Heart right ventricle (tissue), 16 donors: ENCODE measurements around the gene DCLK3. TPM values are rescaled to one million over a fixed set of nuclear protein-coding genes. Genes with fewer than 3 reads are reported as not detected.

Experiments used
- ATAC-seq, 8 donors: fragments of 200-7000 bp; cut with Tn5 transposase; one replicate each; pipeline ENCODE4 v1.9.1; 2020; ENCODE audit warnings: mild to moderate bottlenecking in 8 of 8, moderate library complexity in 8 of 8, moderate number of reproducible peaks in 1 of 8
- DNase-seq, 2 donors: peaks; one replicate each; pipeline ENCODE4 v3.0.0-alpha.2; 2020
- H3K27ac ChIP-seq, 10 donors: fragments of 200-600 bp; sonication (generic) in 2 of 10; one replicate each; pipeline versions ENCODE4 v1.5.0 to v1.8.0; 2020 to 2022; ENCODE audit warnings: mild to moderate bottlenecking in 3 of 10
- H3K27me3 ChIP-seq, 7 donors: fragments of 200-600 bp; one replicate each; pipeline ENCODE4 v1.8.0; 2021 to 2022; ENCODE audit warnings: mild to moderate bottlenecking in 2 of 7
- H3K36me3 ChIP-seq, 9 donors: fragments of 200-600 bp; sonication (generic) in 1 of 9; one replicate each; pipeline versions ENCODE4 v1.5.0 to v1.8.0; 2020 to 2022; ENCODE audit warnings: mild to moderate bottlenecking in 2 of 9
- H3K4me1 ChIP-seq, 9 donors: fragments of 200-600 bp; sonication (generic) in 1 of 9; one replicate each; pipeline versions ENCODE4 v1.5.0 to v1.8.0; 2020 to 2022; ENCODE audit warnings: mild to moderate bottlenecking in 4 of 9
- H3K4me3 ChIP-seq, 10 donors: fragments of 200-600 bp; sonication (generic) in 2 of 10; one replicate each; pipeline versions ENCODE4 v1.5.0 to v1.8.0; 2020 to 2022; ENCODE audit warnings: mild to moderate bottlenecking in 7 of 10, moderate library complexity in 2 of 10
- H3K9me3 ChIP-seq, 11 donors: fragments of 200-600 bp in 10 of 11; sonication (generic) in 2 of 11; one replicate each; pipeline versions ENCODE4 v1.5.0 to v1.8.0; 2013 to 2022; ENCODE audit warnings: mild to moderate bottlenecking in 2 of 11, control low read depth in 1 of 11, moderate library complexity in 1 of 11
- WGBS, 2 donors: extraction: QIAGEN DNeasy Blood & Tissue Kit; methylation state at CpG; one replicate each; pipeline ENCODE4 v1.1.7; 2013; ENCODE audit warnings: inconsistent platforms in 1 of 2; 5-methylcytosine and 5-hydroxymethylcytosine counted together
- intact Hi-C, 10 donors: fragments of 100-400 bp; cut with DNase I; formaldehyde crosslinking; loops; one replicate each; pipeline versions ENCODE4 v1.11.1 to v1.14.2; 2022
- polyA plus RNA-seq, 2 donors: library from polyadenylated mRNA; stranded (reverse); fragments of 200-250 nt; gene quantifications; one replicate each; pipeline ENCODE4 v1.2.3, GENCODE V29; 2013
- total RNA-seq, 10 donors: library from RNA; stranded (reverse); fragmentation: NEBNext Ultra II Directional in 3 of 10; extraction: Animal tissue kit (Norgen Biotek cat#: 25700) in 3 of 10; gene quantifications; one replicate each; pipeline versions ENCODE4 v1.2.1 to v1.2.4, GENCODE V29; 2021 to 2023
- TF ChIP-seq, protein P1 (sequence below), 9 donors: fragments of 200-600 bp; sonication (generic) in 2 of 9; IDR thresholded peaks; one replicate each; pipeline versions ENCODE4 v1.5.0 to v1.8.0; 2021 to 2022; ENCODE audit warnings: antibody characterized with exemption in 9 of 9, mild to moderate bottlenecking in 5 of 9, moderate library complexity in 1 of 9
- donor health status: Arrhythmogenic right ventricular cardiomyopathy.
- donor health status: ischemic (EF 13 %, LVEDD 7.1; RV severe dilation, severe dysfunction).
- donor health status: healthy with polysubstance abuse.
- donor health status: DM: no; HTN: yes; CAD: no.
- donor health status: DM: no; HTN: no; CAD: no.
- donor health status: ischemic (EF 25% LVEDD 6.9; RV normal size, moderate dysfunction).
- donor health status: ischemic (EF 25% LVEDD 5.7; RV mildly dilated, moderate dysfunction).
- donor health status: healthy.
- donor health status: DM: yes; HTN: yes; CAD: no.
- donor health status: Ischemic cardiomyopathy.
- donor health status: ischemic (EF 35%, LVEDD 5.7; RV mildly dilated, moderate dysfunction).
- donor health status: nonischemic (EF 11% LVEDD 7.7; RV severe dilation, severe dysfunction).
- donor health status: DM: yes; HTN: yes; CAD: no.
- donor health status: PGD.
- donor health status: ischemic (EF 29% LVEDD 5.4; RV normal size, mild dysfunction).
- donor health status: nonischemic (EF 23%, LVEDD 6.1; RV moderate dilation, normal function).

The DCLK3 gene
- total and polyA plus RNA-seq, 12 donors: 0.04 to 1.0 (median 0.19) TPM

- H3K27ac ChIP-seq: no peak overlapping the region
- no peaks in the 10 kb centered on the region for H3K27me3 ChIP-seq
- intact Hi-C loops: no loop called here
- TF ChIP-seq, protein P1, sequence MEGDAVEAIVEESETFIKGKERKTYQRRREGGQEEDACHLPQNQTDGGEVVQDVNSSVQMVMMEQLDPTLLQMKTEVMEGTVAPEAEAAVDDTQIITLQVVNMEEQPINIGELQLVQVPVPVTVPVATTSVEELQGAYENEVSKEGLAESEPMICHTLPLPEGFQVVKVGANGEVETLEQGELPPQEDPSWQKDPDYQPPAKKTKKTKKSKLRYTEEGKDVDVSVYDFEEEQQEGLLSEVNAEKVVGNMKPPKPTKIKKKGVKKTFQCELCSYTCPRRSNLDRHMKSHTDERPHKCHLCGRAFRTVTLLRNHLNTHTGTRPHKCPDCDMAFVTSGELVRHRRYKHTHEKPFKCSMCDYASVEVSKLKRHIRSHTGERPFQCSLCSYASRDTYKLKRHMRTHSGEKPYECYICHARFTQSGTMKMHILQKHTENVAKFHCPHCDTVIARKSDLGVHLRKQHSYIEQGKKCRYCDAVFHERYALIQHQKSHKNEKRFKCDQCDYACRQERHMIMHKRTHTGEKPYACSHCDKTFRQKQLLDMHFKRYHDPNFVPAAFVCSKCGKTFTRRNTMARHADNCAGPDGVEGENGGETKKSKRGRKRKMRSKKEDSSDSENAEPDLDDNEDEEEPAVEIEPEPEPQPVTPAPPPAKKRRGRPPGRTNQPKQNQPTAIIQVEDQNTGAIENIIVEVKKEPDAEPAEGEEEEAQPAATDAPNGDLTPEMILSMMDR (IDR thresholded peaks at IDR 0.05): no peak
- H3K9me3 ChIP-seq: peaks cover 0 to 50% (median 24%) of the 10 kb centered on the region in 11 donors
- 84 to 85% methylated on average over 1 of the region's 1 CpG for WGBS, 2 donors
- ATAC-seq (no peak), DNase-seq (no peak)
- no peak overlapping the region for H3K4me3 ChIP-seq
- no peaks in the 10 kb centered on the region for H3K36me3 ChIP-seq
- H3K4me1 ChIP-seq: no peaks in the 10 kb centered on the region
These were observed 82.5 kb downstream of the DCLK3 start for GRCh38 chr3:36681867-36682266.

- H3K36me3 ChIP-seq: no peaks in the 10 kb centered on the region
- DNase-seq (no peak), ATAC-seq (no peak)
- intact Hi-C loops: no loop called here
- TF ChIP-seq, protein P1 (IDR thresholded peaks at IDR 0.05): no peak
- 54 to 69% methylated on average over 3 of the region's 3 CpGs for WGBS, 2 donors
- H3K27ac ChIP-seq: no peak overlapping the region
- H3K4me1 ChIP-seq: no peaks in the 10 kb centered on the region
- no peaks in the 10 kb centered on the region for H3K27me3 ChIP-seq
- H3K4me3 ChIP-seq: no peak overlapping the region
- peaks cover 0 to 51% (median 24%) of the 10 kb centered on the region in 11 donors for H3K9me3 ChIP-seq
These were observed 83.4 kb downstream of the DCLK3 start for GRCh38 chr3:36680952-36681351.

DNA sequence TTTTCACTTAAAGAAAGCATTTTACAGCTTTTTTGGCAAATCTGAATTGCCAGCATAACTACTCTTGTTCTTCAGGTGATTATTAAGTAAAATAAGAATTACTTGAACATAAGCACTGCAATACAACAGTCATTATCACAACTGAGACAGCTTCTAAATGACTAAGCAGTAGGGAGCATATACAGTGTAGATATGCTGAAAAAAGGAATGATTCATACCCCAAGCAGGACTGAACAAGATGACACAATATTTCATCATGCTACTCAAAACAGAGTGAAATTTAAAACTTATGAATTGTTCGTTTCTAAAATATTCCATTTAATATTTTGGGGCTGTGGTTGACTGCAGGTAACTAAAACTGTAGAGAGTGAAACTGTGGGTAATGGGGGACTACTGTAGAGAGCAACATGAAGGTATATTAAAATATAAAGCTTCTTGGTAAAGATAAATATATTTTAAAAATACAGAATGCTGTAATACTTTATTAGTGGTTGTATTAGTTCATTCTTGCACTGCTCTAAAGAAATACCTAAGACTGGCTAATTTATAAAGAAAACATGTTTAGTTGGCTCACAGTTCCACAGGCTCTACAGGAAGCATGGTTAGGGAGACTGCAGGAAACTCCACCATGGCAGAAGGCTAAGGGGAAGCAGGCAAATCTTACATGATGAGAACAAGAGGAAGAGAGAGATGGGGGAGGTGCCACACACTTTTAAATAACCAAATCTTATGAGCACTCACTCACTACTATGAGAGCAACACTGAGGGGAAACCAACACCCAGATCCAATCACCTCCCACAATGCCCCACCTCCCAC is 84.8 kb downstream of the DCLK3 start:
- DNase-seq: no peak
- Histone ChIP-seq H3K4me3 (no peak overlapping the region), H3K4me1 (no peaks in the 10 kb centered on the region), H3K9me3 (peaks cover 0 to 57% (median 24%) of the 10 kb centered on the region in 11 donors), H3K36me3 (no peaks in the 10 kb centered on the region), H3K27ac (no peak overlapping the region), H3K27me3 (no peaks in the 10 kb centered on the region)
- intact Hi-C loops: no loop called here
- ATAC-seq: no peak
- WGBS, 2 donors: 58 to 84% methylated on average over 1 of the region's 1 CpG
- TF ChIP-seq, protein P1 (IDR thresholded peaks at IDR 0.05): no peak

GRCh38 chr3:36678216-36679013 is 85.9 kb downstream of the DCLK3 start:
- Histone ChIP-seq H3K4me3 (no peak overlapping the region), H3K4me1 (no peaks in the 10 kb centered on the region), H3K27ac (no peak overlapping the region), H3K27me3 (no peaks in the 10 kb centered on the region), H3K36me3 (no peaks in the 10 kb centered on the region), H3K9me3 (peaks cover 0 to 57% (median 24%) of the 10 kb centered on the region in 11 donors)
- 73 to 78% methylated on average over 2 of the region's 2 CpGs for WGBS, 2 donors
- TF ChIP-seq, protein P1 (IDR thresholded peaks at IDR 0.05): no peak
- intact Hi-C loops: no loop called here
- DNase-seq (no peak), ATAC-seq (no peak)
